Fibroblast of skin of scalp (primary cell): ENCODE measurements around the gene SULT1C4.

Source experiments
- DNase-seq: peaks from one replicate; pipeline ENCODE4 v3.0.0-alpha.2; 2013

Gene SULT1C4

DNA sequence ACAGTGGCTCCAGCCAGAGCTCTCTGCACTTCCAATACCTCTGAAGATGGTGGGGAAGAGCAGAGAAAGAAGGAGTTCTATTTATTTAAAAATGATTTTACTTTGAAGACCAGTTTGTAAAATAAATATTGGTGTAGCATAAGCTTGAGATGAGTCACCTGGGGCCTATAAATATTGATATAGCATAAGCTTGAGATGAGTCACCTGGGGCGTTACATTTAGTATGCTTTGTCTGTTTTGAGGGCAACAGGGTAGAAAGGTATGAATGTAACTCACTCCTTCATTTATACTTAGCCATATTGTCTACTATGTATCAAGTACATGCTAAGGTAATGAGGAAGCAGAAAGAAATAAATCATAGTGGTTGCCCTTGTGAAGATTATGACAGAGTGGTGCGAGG is 7.7 kb upstream of the SULT1C4 start:
- peak; percentile 33 for DNase-seq

DNA sequence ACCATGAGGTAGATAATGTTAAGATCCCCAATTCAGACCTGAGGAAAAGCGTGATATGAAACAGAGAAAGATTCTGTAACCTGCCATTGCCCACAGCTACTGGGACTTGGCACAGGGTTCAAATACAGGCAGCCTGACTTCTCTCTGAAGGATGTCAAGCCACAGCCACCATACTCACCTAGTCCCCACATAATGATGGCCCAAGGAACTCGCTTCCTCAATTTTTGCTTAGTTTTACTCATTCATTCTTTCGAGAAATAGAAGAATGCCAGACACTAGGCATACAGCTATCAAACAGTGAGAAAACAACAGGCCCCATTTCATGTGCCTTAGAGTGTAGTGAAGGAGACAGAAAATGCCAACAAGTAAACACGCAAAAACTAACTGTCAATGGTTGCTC is 980 bp upstream of the SULT1C4 start:
- no peak for DNase-seq

DNA sequence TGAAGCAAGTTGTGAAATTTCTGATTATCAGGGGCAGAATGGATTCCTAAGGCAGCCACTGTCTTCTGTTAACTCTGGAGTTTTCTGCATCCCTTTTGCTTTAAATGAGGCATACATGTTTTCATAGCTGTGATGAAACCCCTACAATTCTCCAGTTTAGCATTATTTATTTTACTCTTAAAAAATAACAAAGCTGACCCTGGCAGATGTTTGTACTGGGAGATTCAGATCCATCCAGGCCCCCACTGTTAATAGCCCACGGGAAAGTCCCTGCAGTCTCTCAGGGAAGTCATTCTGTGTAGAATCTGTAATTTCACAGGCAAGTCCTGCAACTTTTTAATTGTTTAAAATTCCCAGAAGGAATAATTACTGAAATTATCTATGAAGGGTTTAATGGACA is 353 bp upstream of the SULT1C4 start:
- peak; percentile 39 for DNase-seq

DNA sequence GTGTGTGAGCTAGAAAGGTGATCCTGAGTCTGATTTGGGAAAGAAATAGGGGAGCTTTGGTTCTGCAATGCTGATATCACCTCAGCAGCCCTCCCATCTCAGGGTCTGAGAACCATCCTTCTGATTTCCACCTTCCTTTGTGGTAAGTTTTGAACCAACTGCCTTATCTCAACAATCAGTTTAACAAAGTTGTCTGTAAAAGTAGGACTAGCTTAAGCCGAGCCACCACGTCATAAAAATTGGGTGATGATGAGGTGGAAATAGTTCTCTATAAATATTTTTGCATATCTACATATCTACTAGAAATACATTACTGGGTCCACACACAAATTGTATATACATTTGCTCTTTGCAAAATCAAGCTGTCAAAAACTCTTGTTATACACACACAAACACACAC is 1.1 kb downstream of the SULT1C4 start:
- DNase-seq = no peak

DNA sequence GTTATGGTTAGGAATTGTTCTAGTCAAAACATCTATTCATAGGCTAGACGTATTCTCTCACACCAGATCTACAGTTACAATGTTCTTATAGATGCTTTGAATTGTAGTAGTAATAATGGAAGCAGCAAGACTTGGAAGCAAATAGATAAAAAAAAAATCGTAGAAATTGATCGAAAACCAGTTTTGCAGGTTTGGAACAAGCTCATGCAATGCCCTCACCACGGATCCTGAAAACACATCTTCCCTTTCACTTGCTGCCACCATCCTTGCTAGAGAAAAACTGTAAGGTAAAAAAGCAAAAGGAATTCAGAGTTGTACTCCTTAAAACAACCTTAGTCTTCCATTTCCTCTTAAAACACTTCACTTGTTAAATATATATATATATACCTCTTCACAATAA is 4.4 kb downstream of the SULT1C4 start:
- DNase-seq = peak; percentile 7

DNA sequence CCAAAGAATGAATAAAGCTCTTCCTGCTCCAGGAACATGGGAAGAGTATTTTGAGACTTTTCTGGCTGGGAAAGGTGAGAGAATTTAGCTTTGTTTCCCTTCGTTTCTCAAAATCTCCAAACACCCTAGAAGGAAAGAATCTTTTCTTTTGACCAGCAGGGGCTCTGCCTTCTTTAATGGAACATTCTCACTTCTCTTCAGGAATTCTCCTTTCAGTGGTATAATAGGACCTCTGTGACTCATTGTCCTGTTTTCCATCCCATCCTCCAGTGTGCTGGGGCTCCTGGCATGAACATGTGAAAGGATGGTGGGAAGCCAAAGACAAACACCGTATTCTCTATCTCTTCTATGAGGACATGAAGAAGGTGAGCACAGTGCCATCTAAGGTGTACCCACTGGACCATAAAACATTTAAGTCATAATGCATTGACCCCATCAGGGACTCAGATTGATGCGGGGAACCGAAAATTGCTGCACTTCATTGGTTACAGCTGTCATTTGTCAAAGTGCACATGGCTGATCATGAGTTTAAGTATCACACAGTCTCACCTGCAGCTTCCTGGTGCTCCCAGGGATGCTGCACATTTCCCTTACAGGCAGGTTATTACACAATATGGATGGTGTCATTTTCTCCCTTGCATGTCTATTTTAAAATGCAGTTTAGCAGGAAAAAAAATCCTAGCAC is 5.5 kb downstream of the SULT1C4 start:
- peak; percentile 38 for DNase-seq

DNA sequence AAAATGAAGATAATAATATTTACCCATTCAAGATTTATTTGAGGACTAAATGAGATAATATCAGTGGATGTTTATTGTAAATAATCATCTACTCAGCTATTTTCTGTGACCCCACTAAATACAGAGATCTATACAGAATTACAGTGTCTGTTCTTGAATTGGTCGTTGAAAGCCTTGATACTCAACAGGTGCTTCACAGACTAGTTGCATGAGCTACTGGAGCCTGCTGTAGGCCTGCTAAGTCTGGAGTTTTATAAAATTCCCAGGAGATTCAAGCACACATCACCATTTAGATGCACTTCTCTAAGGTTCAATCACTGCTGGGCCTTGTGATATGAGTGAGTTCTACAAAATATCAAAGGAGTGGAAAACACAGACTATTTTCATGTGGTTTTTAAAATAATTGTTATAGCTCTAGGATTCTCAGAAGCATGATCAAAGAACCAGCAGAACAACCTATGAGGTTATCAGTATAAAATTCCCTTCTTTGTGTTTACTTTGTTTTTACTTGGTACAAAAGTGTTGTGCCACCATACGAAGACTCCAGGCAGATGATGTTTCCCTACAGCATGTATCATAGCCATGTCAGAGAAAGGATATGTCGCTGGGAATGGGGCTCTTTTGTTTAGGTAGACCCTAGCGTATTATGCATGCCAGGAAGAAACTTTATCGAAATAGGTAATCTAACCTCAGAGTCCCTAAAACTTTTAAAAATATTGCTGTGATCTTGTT is 7.1 kb downstream of the SULT1C4 start:
- no peak for DNase-seq

DNA sequence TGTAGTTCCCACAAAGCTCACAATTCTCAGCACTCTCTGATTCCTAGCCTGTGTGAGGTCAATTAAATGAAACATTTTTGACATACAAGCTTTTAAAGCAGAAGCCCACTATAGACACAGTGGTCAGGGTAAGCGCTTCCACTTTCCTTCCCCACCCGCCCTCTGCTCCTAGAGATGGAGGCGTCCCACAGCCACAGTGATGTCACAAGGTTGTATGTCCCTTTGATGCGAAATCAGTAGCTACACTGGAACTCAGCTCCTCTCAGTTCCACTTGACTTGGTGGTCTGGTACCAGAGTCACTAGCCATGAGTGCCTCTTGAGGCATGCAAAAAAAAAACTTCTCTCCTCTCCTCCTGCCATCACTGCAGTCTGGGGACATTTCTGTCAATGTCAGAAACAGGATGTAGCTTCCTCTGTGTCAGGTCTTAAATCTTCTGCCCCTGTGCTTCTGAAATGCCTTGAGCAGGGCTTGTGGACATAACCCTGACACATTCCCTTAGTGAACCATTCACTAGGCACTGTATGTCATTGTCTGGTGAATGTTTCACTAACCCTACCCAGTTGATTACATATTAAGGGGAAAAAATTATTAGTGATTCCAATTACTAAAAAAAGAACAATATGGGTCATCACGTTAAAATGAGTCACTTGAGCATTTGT is 7.8 kb downstream of the SULT1C4 start:
- no peak for DNase-seq

DNA sequence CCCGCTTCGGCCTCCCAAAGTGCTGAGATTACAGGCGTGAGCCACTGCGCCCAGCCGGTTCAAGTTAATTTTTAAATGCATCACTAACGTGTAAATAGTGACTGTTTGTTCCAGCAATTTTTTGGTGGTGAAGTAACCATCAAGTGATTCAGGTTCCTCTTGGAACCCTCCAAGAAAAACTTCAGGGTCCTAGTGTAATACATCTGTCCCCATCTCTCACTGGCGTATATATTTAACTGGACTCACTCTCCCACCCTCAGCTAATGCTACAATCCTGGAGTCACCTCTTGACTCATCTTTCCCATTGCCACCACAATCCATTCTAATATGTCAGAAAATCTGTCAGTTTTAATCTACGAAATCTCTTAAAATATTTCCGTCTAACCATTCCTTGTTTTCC is 10.3 kb downstream of the SULT1C4 start:
- no peak for DNase-seq

DNA sequence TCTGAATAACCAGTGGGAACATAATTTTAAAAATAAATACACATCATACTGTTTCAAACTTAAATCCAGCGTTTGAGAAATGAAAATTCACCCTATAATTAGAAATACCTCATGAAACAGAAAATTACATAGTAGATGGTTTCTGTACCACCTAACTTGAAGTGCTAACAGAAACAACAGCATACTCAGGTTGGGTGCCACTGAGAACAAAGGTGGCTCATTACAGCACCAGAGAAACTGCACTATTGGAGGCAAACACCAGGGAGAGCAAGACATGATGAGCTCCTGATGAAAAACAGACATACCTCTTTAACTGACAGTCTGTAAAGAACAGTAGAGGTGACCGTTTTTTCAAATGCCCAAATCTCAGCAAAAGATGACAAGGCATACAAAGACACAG is 12.6 kb downstream of the SULT1C4 start:
- no peak for DNase-seq

DNA sequence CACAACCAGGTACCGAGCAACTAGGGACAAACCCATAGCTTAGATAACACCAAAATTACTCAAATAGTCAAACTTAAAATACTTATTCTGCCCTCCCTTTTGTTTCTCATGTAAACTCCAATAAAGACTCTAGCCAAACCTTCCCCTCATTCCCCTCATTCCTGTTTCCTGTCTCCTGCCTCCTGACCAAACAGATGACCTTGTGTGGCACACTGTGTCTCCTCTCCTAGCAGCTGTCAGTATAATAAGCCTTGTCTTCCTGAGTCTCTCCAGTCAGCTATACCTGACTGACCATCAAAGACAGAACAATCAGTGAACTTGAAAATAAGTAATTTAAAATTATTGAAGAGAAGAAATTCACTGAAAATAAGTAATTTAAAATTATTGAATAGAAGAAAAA is 14.3 kb downstream of the SULT1C4 start:
- DNase-seq = no peak

DNA sequence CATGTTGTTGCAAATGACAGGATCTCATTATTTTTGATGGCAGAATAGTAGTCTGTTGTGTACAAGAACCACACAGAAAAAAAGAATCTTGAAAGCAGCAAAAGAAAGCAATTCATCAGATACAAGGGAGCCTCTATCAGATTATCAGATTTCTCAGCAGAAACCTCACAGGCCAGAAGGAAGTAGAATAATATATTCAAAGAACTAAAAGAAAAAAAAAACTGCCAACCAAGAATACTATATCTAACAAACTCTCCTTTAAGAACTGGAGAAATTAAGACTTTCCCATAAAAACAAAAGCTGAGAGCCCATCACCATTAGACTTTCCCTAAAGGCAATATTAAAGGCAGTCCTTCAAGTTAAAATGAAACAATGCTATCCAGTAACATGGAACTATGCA is 15.4 kb downstream of the SULT1C4 start:
- no peak for DNase-seq

DNA sequence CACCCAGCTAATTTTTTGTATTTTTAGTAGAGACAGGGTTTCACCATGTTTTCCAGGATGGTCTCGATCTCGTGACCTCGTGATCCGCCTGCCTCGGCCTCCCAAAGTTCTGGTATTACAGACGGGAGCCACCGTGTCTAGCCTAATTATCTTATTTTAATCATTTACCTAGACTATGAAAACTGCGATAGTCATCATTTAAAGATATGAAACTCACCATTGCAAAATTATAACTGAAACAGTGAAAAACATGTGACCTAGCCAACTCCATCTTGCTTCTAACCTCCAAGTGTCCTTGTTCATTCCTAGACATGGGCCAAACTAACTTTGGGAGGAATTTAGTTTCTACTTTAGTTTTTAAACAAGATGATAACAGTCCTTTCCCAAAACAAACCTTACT is 17.4 kb downstream of the SULT1C4 start:
- DNase-seq = no peak

DNA sequence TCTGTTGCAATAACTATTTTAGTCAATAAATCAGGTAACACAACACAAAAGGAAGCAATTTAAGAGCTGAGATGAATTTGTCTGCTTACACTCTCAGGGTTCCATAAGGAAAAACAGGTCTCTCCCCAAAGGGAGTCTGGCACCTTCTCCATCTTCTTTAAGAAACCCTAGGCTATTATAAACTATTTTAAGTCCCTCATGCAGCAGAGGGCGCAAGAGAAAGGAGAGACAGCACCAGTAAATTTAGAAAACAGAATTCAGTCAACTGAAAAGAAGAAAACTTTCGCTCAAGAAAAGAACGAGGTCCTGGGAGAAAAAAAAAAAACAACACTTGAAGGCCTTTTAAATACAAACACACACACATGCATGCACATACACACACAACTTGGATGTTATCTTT is 19.1 kb downstream of the SULT1C4 start:
- peak; percentile 37 for DNase-seq

DNA sequence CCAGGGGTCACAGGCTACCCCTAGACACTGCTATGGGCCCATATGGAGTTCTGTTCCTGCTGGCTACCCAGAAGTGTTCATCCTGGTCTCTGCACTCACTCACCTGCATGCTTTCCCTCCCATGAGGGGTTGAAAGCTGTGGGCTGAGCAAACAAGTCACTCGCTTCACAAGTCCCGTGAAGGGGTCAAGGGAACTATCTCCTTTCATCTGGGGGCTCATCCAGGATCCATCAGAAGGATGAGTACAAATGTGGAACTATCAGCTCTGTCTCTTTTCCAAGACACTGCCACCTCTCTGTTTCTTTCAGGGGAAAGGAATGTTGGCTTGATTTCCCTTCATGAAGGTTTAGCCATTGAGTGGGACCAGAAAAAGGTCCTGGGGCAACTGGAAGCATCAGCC is 21.7 kb downstream of the SULT1C4 start:
- DNase-seq = no peak

DNA sequence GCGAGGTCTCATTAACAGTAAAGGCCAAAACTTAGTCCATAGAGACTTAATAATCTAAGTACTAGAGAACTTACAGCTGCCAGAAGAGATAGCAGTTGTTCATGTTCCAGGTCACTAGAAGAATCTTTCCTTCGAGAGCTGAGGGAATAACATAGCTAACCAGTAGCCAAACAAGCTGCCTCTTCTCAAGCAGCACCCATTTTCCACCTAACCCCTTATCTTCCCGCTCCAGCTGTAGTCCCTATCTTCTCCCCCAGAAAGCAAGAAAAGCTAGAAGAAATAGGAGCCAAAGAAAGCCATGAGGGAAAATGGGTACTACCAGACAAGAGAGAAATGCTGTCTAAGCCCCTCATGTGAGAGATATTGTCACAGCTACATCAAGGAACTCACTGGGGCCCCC is 24.0 kb downstream of the SULT1C4 start:
- no peak for DNase-seq

DNA sequence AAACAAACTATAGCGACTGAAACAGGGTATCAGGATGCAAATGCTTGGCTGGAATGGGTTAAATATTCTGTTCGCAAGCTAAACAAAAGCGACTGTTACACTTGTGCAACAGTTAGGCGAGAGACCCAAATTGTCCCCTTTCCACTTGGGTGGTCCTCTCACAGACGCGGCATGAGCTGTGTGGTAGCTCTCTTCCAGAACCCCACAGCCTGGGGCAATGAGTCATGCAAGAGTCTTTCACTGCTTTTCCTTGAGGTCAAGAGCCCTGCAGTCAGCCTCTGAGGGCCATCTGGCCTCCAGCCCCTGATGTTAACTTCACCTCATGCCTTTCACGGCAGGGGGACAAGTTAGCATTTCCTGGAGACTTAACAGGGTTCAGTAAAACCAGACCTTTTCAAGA is 25.7 kb downstream of the SULT1C4 start:
- peak; percentile 93 for DNase-seq

DNA sequence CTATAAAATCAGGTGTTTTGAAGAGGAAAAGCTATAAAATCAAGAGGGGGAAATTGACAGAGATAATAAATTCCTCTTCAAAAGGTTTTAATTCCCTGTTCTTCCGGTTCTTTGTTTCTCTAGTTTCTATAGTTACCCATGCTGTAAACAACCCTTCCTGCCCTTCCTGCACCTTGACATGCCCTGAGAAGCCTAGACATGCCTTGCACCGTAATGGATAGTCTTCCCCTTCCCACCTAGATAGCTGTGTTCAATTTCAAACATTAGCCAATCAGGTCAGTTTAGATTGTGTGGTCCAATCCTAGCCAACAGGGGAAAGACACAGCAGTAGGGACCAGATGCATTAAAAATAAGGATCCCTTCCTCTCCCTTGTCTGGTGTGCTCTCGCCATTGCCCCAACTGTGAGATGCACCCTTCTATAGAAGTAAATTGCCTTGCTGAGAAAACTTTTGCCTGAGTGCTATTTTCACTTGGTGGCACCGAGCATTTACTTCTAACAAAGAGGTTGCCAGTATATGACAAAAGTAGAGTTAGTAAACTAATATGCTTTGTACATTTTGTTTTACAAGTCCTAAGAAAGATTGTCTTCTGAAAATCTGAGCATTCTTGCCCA is 27.1 kb downstream of the SULT1C4 start:
- DNase-seq = no peak

DNA sequence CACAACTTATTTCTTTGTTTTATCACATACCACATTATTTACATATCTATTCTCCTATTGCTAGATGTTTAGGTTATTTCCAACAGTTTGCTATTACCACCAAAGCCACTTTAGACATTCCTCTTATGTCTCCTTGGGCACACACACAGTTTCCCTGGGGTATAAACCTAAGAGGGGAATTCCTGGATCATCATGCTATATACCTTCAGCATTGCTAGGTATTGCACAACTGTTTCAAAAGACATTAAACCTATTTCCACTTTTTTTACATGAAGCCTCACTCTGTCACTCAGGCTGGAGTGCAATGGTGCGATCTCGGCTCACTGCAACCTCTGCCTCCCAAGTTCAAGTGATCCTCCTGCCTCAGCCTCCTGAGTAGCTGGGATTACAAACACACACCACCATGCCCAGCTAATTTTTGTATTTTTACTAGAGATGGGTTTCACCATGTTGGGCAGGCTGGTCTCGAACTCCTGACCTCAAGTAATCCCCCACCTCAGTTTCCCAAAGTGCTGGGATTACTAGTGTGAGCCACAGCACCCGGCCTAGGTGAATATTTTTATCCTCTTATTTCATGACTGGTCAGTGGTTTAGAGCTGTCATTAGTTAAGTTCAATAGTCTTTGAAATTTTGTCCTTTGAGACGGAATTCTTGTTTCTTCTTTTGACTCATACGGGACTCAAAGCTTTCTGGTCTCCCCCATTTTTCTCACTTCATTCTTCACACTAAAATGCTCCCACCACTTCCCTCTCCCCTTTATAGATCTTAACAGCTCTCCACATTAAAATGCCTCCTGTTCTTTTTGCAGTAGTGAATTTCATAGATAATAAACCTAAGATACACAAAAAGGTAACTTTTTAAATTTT is 30.3 kb downstream of the SULT1C4 start:
- DNase-seq = peak; percentile 11

DNA sequence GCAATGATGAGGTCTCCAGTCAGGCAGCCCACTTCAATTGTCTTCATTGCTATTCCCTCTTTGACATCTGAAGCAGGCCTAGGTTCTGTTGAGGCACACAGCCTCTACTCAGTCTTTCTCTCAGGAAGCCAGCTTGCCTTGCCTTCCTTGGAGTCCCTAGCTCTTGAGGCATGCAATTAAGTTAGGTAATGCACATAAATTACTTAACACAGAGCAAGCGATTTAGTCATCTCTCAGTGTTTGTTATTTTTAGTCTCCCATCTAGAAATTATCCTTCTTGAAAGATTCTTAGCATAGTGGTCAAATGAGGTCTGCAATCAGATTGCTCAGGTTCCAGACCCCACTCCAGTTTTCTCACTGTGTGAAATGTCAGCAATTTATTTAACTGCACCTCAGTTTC is 32.0 kb downstream of the SULT1C4 start:
- DNase-seq = peak; percentile 47

DNA sequence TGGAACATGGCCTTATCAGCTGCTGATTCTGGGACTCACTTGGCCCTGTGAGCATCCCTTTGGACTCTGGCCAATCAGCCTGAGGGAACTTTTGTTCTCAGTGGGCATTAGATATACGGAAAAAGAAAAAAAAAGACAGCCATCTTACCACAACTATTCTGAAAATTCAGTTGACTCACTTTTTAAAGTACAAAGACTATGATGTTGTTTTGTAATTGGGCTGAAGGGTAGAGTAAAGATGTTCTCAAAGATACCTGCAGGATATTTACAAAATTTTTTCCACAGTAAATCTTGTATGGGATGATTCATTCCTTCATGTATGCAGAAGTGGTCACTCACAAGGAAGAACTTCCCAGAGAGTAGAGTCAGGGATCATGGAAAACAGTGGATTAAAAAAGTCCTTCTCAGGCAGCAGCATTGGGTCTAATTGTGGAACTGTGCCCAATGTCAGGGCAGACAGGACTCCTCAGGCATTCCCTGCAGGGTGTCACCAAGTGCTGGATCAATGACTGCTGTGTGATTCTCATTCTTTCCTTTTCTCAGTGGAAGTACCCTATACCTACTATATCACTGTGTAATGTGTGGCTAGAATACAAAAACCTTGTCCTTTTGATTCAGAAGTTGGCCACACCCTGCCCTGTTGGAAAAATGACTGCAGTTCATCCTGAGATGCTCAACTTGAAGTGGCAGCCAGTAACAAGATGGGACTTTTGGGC is 35.4 kb downstream of the SULT1C4 start:
- peak; percentile 86 for DNase-seq

DNA sequence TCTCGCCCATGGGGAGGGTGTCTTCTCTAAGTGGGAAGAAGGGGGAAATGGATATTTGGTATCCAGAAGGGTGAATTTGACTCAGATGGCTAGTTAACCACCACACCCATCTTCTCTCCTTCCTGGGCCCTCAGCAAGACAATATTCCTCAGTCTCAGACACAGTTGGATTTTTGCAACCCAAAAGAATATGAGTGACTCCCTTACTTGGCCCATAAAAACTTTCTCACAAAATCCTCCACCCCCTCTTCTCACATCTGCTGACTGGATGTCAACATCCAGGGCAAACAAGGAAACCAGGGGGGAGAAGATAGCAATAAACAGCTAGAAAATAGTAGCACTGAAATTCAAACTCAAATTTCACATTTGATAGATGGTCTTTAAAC is 35.9 kb downstream of the SULT1C4 start:
- DNase-seq = no peak
